NOMO-1 treated with dmso at 0.1 percent for 144 hours (cell line): Measurements from ENCODE around the gene PANK4.

Source experiments
- DNase-seq: peaks from one replicate; lab custom pipeline; 2025; ENCODE audit not compliant: unreplicated experiment; lab: John Stamatoyannopoulos, UW

The PANK4 gene

GRCh38 chr1:2501041-2501819, 25.2 kb downstream of the PANK4 start:
- no peak for DNase-seq

GRCh38 chr1:2499986-2500596, 26.3 kb downstream of the PANK4 start:
- DNase-seq: no peak

GRCh38 chr1:2499260-2499659, 27.1 kb downstream of the PANK4 start:
- DNase-seq: no peak

GRCh38 chr1:2498648-2499047, 27.7 kb downstream of the PANK4 start:
- no peak for DNase-seq

GRCh38 chr1:2497891-2498290, 28.5 kb downstream of the PANK4 start:
- no peak for DNase-seq

- no peak for DNase-seq
Observed at GRCh38 chr1:2496746-2497145, 29.6 kb downstream of the PANK4 start.

GRCh38 chr1:2496087-2496622, 30.2 kb downstream of the PANK4 start:
- DNase-seq: no peak

GRCh38 chr1:2495546-2495945, 30.9 kb downstream of the PANK4 start:
- no peak for DNase-seq

- DNase-seq: no peak
Observed at GRCh38 chr1:2495026-2495425, 31.4 kb downstream of the PANK4 start.

GRCh38 chr1:2494323-2494693, 32.1 kb downstream of the PANK4 start:
- no peak for DNase-seq

- DNase-seq: no peak
Observed at GRCh38 chr1:2493691-2494322, 32.6 kb downstream of the PANK4 start.

GRCh38 chr1:2493218-2493617, 33.2 kb downstream of the PANK4 start:
- DNase-seq: no peak

- DNase-seq: no peak
Observed at GRCh38 chr1:2492091-2492490, 34.3 kb downstream of the PANK4 start.

GRCh38 chr1:2489615-2490014, 36.8 kb downstream of the PANK4 start:
- no peak for DNase-seq

GRCh38 chr1:2488688-2489087, 37.7 kb downstream of the PANK4 start:
- DNase-seq: no peak

- no peak for DNase-seq
Observed at GRCh38 chr1:2486558-2486957, 39.8 kb downstream of the PANK4 start.

- no peak for DNase-seq
Observed at GRCh38 chr1:2486041-2486440, 40.4 kb downstream of the PANK4 start.

- DNase-seq: no peak
Observed at GRCh38 chr1:2483970-2484369, 42.4 kb downstream of the PANK4 start.

- no peak for DNase-seq
Observed at GRCh38 chr1:2483026-2483425, 43.4 kb downstream of the PANK4 start.

- DNase-seq: no peak
Observed at GRCh38 chr1:2482588-2482987, 43.8 kb downstream of the PANK4 start.

GRCh38 chr1:2481885-2482284, 44.5 kb downstream of the PANK4 start:
- DNase-seq: no peak

- no peak for DNase-seq
Observed at GRCh38 chr1:2480986-2481364, 45.4 kb downstream of the PANK4 start.
